Breast epithelium (tissue), 4 donors: Measurements from ENCODE around the gene DSCAML1. TPM values are rescaled to one million over a fixed set of nuclear protein-coding genes. Genes with fewer than 3 reads are reported as not detected.

Experiments
- DNase-seq, 2 donors: peaks; one replicate each; pipeline ENCODE4 v3.0.0-alpha.2; 2019; ENCODE audit warnings: low spot score in 2 of 2
- H3K27ac ChIP-seq, 2 donors: fragments of 200-600 bp; sonication (generic) in 1 of 2; one replicate each; pipeline ENCODE4 v1.5.1; 2016 to 2019; ENCODE audit warnings: mild to moderate bottlenecking in 1 of 2
- H3K27me3 ChIP-seq, 2 donors: fragments of 200-600 bp; sonication (generic) in 1 of 2; one replicate each; pipeline versions ENCODE4 v1.5.1 to v1.6.0; 2017 to 2019; ENCODE audit warnings: control low read depth in 1 of 2, mild to moderate bottlenecking in 1 of 2
- H3K36me3 ChIP-seq: fragments of 200-600 bp; one replicate; pipeline ENCODE4 v1.5.1; 2019
- H3K4me1 ChIP-seq, 2 donors: fragments of 200-600 bp; sonication (generic); one replicate each; pipeline ENCODE4 v1.5.1; 2016 to 2019; ENCODE audit warnings: control low read depth in 1 of 2
- H3K4me3 ChIP-seq, 3 donors: fragments of 200-600 bp; sonication (generic); 1 replicate in 2 of 3; 2 replicates in 1 of 3; pipeline ENCODE4 v1.5.1; 2016 to 2019; ENCODE audit warnings: mild to moderate bottlenecking in 3 of 3, moderate library complexity in 2 of 3
- H3K9me3 ChIP-seq, 2 donors: fragments of 200-600 bp; sonication (generic) in 1 of 2; one replicate each; pipeline ENCODE4 v1.5.1; 2016 to 2019; ENCODE audit warnings: control low read depth in 1 of 2
- CTCF ChIP-seq, 3 donors: fragments of 450-650 bp; IDR thresholded peaks; one replicate each; pipeline ENCODE4 v1.5.1; 2016 to 2017; ENCODE audit warnings: antibody characterized with exemption in 3 of 3, mild to moderate bottlenecking in 3 of 3, moderate library complexity in 3 of 3
- POLR2A ChIP-seq: fragments of 450-650 bp; IDR thresholded peaks from one replicate; pipeline ENCODE4 v1.6.1; 2016; ENCODE audit warnings: antibody characterized with exemption, mild to moderate bottlenecking, moderate library complexity
- POLR2AphosphoS5 ChIP-seq, 3 donors: sonication (generic); formaldehyde crosslinking; IDR thresholded peaks; one replicate each; pipeline ENCODE4 v1.6.1; 2017; ENCODE audit warnings: antibody characterized with exemption in 3 of 3
- intact Hi-C: fragments of 100-400 bp; cut with DNase I; formaldehyde crosslinking; loops from one replicate; pipeline ENCODE4 v1.15.1; 2023; ENCODE audit warnings: low total_unique reads
- total RNA-seq, 3 donors: library from RNA; depleted of rRNA; stranded (reverse); fragments of >200 nt; gene quantifications; one replicate each; pipeline ENCODE4 v1.1.0, GENCODE V29; 2016

Gene DSCAML1
- total RNA-seq, 3 donors from 2014 or later: 0.33 to 1.8 (median 0.64) TPM

- no peak overlapping the region for H3K4me3 ChIP-seq
- no peaks in the 10 kb centered on the region for H3K4me1 ChIP-seq
- no peak for TF ChIP-seq POLR2AphosphoS5 (IDR thresholded peaks at IDR 0.05)
- no peak for DNase-seq
- no peak overlapping the region for H3K27ac ChIP-seq
- no peaks in the 10 kb centered on the region for H3K36me3 ChIP-seq
- no peaks in the 10 kb centered on the region for H3K27me3 ChIP-seq
- peaks cover 0 to 2% of the 10 kb centered on the region in 2 donors for H3K9me3 ChIP-seq
- intact Hi-C loops: loop anchor here (10.0 kb wide), 1 partner anchor 1025 kb away; the partner anchor contains the start of gene ARCN1
Measured at GRCh38 chr11:117549417-117549816, 247.6 kb downstream of the DSCAML1 start.

GRCh38 chr11:117548876-117549275, 248.1 kb downstream of the DSCAML1 start:
- Histone ChIP-seq H3K4me3 (no peak overlapping the region), H3K27me3 (no peaks in the 10 kb centered on the region), H3K4me1 (no peaks in the 10 kb centered on the region), H3K9me3 (peaks cover 0 to 8% of the 10 kb centered on the region in 2 donors), H3K27ac (no peak overlapping the region), H3K36me3 (no peaks in the 10 kb centered on the region)
- no peak for DNase-seq
- TF ChIP-seq POLR2AphosphoS5 (IDR thresholded peaks at IDR 0.05): no peak
- TF ChIP-seq POLR2A: no peak
- no peak for TF ChIP-seq CTCF (IDR thresholded peaks at IDR 0.05)
- intact Hi-C loops: loop anchor here (10.0 kb wide), 1 partner anchor 1026 kb away; the partner anchor contains the start of gene ARCN1

GRCh38 chr11:117547946-117548345, 249.1 kb downstream of the DSCAML1 start:
- H3K36me3 ChIP-seq: no peaks in the 10 kb centered on the region
- H3K4me3 ChIP-seq: no peak overlapping the region
- no peaks in the 10 kb centered on the region for H3K4me1 ChIP-seq
- H3K27me3 ChIP-seq: no peaks in the 10 kb centered on the region
- TF ChIP-seq CTCF (IDR thresholded peaks at IDR 0.05) (no peak), POLR2AphosphoS5 (IDR thresholded peaks at IDR 0.05) (no peak), POLR2A (no peak)
- intact Hi-C loops: loop anchor here (10.0 kb wide), 1 partner anchor 1027 kb away; the partner anchor contains the start of gene ARCN1
- no peak for DNase-seq
- peaks cover 0 to 17% of the 10 kb centered on the region in 2 donors for H3K9me3 ChIP-seq
- no peak overlapping the region for H3K27ac ChIP-seq

GRCh38 chr11:117547195-117547850, 249.7 kb downstream of the DSCAML1 start:
- intact Hi-C loops: loop anchor here (10.0 kb wide), 1 partner anchor 1027 kb away; the partner anchor contains the start of gene ARCN1
- no peak overlapping the region for H3K27ac ChIP-seq
- no peak for TF ChIP-seq POLR2A
- H3K36me3 ChIP-seq: no peaks in the 10 kb centered on the region
- no peaks in the 10 kb centered on the region for H3K4me1 ChIP-seq
- H3K9me3 ChIP-seq: peaks cover 0 to 20% of the 10 kb centered on the region in 2 donors
- DNase-seq: no peak
- H3K27me3 ChIP-seq: no peaks in the 10 kb centered on the region
- no peak overlapping the region for H3K4me3 ChIP-seq

- no peak for TF ChIP-seq POLR2AphosphoS5 (IDR thresholded peaks at IDR 0.05)
- TF ChIP-seq POLR2A: no peak
- TF ChIP-seq CTCF (IDR thresholded peaks at IDR 0.05): no peak
- DNase-seq: no peak
Measured at GRCh38 chr11:117546431-117547194, 250.4 kb downstream of the DSCAML1 start.

GRCh38 chr11:117545706-117546105, 251.3 kb downstream of the DSCAML1 start:
- H3K36me3 ChIP-seq: no peaks in the 10 kb centered on the region
- intact Hi-C loops: loop anchor here (10.0 kb wide), 1 partner anchor 1029 kb away; the partner anchor contains the start of gene ARCN1

More at GRCh38 chr11:117546431-117547194, 250.4 kb downstream of the DSCAML1 start:
- Histone ChIP-seq H3K4me3 (no peak overlapping the region), H3K9me3 (peaks cover 0 to 20% of the 10 kb centered on the region in 2 donors), H3K36me3 (no peaks in the 10 kb centered on the region), H3K4me1 (no peaks in the 10 kb centered on the region), H3K27ac (no peak overlapping the region), H3K27me3 (no peaks in the 10 kb centered on the region)
- intact Hi-C loops: loop anchor here (10.0 kb wide), 1 partner anchor 1028 kb away; the partner anchor contains the start of gene ARCN1

More at GRCh38 chr11:117545706-117546105, 251.3 kb downstream of the DSCAML1 start:
- H3K27ac ChIP-seq: no peak overlapping the region
- DNase-seq: no peak
- no peaks in the 10 kb centered on the region for H3K27me3 ChIP-seq
- no peaks in the 10 kb centered on the region for H3K4me1 ChIP-seq
- H3K9me3 ChIP-seq: peaks cover 0 to 20% of the 10 kb centered on the region in 2 donors
- no peak overlapping the region for H3K4me3 ChIP-seq
- no peak for TF ChIP-seq CTCF (IDR thresholded peaks at IDR 0.05)
- TF ChIP-seq POLR2AphosphoS5 (IDR thresholded peaks at IDR 0.05): no peak
- no peak for TF ChIP-seq POLR2A
